Measurements from ENCODE around the gene HHIPL1.

DNA sequence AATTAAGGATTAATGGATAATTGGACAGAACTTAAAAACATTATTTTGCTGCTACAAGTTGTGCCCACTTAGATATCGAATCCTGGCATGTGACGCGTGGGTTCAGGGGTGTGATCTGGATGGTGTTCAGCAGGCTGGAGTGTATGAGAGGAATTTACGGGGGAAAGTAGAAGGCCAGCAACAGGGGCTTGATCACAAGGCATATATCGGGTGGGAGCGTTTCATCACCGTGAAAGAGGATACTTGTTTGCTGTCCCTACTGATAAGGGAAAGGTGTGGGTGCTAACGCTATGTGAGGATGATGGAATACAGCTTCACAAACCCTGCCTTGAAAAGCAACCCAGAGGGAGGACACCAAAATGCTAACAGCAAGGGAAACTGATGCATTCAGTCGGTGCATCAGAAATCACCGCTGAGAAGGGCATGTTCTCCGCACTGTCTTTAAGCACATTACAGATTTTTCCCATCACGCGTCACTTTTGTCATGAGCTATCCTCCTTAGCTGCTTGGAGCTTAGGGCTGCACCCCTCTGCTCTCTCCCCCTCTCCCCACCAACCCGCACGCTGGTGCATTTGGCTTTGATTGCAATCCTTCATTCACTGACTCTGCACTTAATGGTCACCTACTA is 13.4 kb downstream of the HHIPL1 start:
- no peak for TF ChIP-seq CTCF (IDR thresholded peaks at IDR 0.05)
- TF ChIP-seq POLR2AphosphoS5 (IDR thresholded peaks at IDR 0.05) = no peak
- no peak for TF ChIP-seq POLR2A (IDR thresholded peaks at IDR 0.05)
- TF ChIP-seq EP300 (IDR thresholded peaks at IDR 0.05) = no peak
